Measurements from ENCODE around the gene ABRACL.
"Not testable (repeated sequence)": the region's sequence is repeated elsewhere in the genome, so short reads cannot be mapped to it uniquely, and the experiment has no call there.

The ABRACL gene

GRCh38 chr6:139011980-139012379 is 16.6 kb upstream of the ABRACL start:
- no peak for DNase-seq (ENCODE audit: low spot score)

- no peak for DNase-seq (ENCODE audit: low spot score)
These were observed 15.3 kb upstream of the ABRACL start for GRCh38 chr6:139013185-139013800.

GRCh38 chr6:139014945-139015344 is 13.6 kb upstream of the ABRACL start:
- DNase-seq (ENCODE audit: low spot score) = no peak

- no peak for DNase-seq (ENCODE audit: low spot score)
These were observed 12.0 kb upstream of the ABRACL start for GRCh38 chr6:139016337-139017213.

GRCh38 chr6:139017227-139017626 is 11.3 kb upstream of the ABRACL start:
- DNase-seq (ENCODE audit: low spot score) = no peak

GRCh38 chr6:139019722-139020121 is 8.8 kb upstream of the ABRACL start:
- no peak for DNase-seq (ENCODE audit: low spot score)

GRCh38 chr6:139020689-139021088 is 7.9 kb upstream of the ABRACL start:
- DNase-seq (ENCODE audit: low spot score) = no peak

- not testable (repeated sequence) for DNase-seq (ENCODE audit: low spot score)
These were observed 3.1 kb upstream of the ABRACL start for GRCh38 chr6:139025416-139025815.

GRCh38 chr6:139027620-139028182 is 844 bp upstream of the ABRACL start:
- DNase-seq (ENCODE audit: low spot score) = no peak

GRCh38 chr6:139028215-139028657 is 309 bp upstream of the ABRACL start:
- no peak for DNase-seq (ENCODE audit: low spot score)

- peak; percentile 63 for DNase-seq (ENCODE audit: low spot score)
These were observed 1.1 kb downstream of the ABRACL start for GRCh38 chr6:139029470-139030227.

- no peak for DNase-seq (ENCODE audit: low spot score)
These were observed 1.9 kb downstream of the ABRACL start for GRCh38 chr6:139030228-139030963.

GRCh38 chr6:139037490-139037889 is 8.9 kb downstream of the ABRACL start:
- peak; percentile 55 for DNase-seq (ENCODE audit: low spot score)

- no peak for DNase-seq (ENCODE audit: low spot score)
These were observed 15.7 kb downstream of the ABRACL start for GRCh38 chr6:139044250-139044649.

GRCh38 chr6:139047677-139048076 is 19.1 kb downstream of the ABRACL start:
- no peak for DNase-seq (ENCODE audit: low spot score)

- not testable (repeated sequence) for DNase-seq (ENCODE audit: low spot score)
These were observed 20.4 kb downstream of the ABRACL start for GRCh38 chr6:139048912-139049311.

- not testable (repeated sequence) for DNase-seq (ENCODE audit: low spot score)
These were observed 21.7 kb downstream of the ABRACL start for GRCh38 chr6:139050131-139050769.

GRCh38 chr6:139050770-139051313 is 22.3 kb downstream of the ABRACL start:
- DNase-seq (ENCODE audit: low spot score) = no peak

GRCh38 chr6:139051396-139052060 is 23.0 kb downstream of the ABRACL start:
- DNase-seq (ENCODE audit: low spot score) = no peak

- DNase-seq (ENCODE audit: low spot score) = no peak
These were observed 24.8 kb downstream of the ABRACL start for GRCh38 chr6:139053382-139053781.
